Keratinocyte (primary cell): ENCODE results near the gene DIABLO. TPM values are rescaled to one million over a fixed set of nuclear protein-coding genes. Genes with fewer than 3 reads are reported as not detected.

ENCODE experiments used
- DNase-seq: peaks from one replicate; pipeline ENCODE4 v3.0.0-alpha.2; 2011; ENCODE audit warnings: low read depth, missing footprints, low spot score
- FAIRE-seq: peaks from 2 replicates; lab custom pipeline; 2011; peaks lifted over from hg19 to GRCh38; lab: Jason Lieb, UNC
- H2AFZ ChIP-seq: 2 replicates; pipeline ENCODE4 v1.6.0; 2012; ENCODE audit warnings: low read length, control low read depth, inconsistent platforms; ENCODE audit not compliant: control insufficient read depth
- H3K27ac ChIP-seq: 2 replicates; pipeline ENCODE4 v1.5.1; 2011; ENCODE audit warnings: low read length; ENCODE audit not compliant: control insufficient read depth, insufficient read depth
- H3K27me3 ChIP-seq: 3 replicates; pipeline ENCODE4 v1.6.0; 2011; ENCODE audit warnings: low read length; ENCODE audit not compliant: control insufficient read depth, insufficient read depth; ENCODE audit errors: extremely low read depth
- H3K36me3 ChIP-seq, 2 experiments: 2 replicates in 1 of 2; 3 replicates in 1 of 2; pipeline ENCODE4 v1.5.1; 2011; ENCODE audit warnings: low read length in 2 of 2, mild to moderate bottlenecking in 1 of 2; ENCODE audit not compliant: control insufficient read depth in 2 of 2, insufficient read depth in 2 of 2; ENCODE audit errors: extremely low read depth in 1 of 2
- H3K4me1 ChIP-seq: 3 replicates; pipeline ENCODE4 v1.5.1; 2011; ENCODE audit warnings: low read length; ENCODE audit not compliant: control insufficient read depth, insufficient read depth; ENCODE audit errors: extremely low read depth
- H3K4me2 ChIP-seq: 3 replicates; pipeline ENCODE4 v1.6.0; 2011; ENCODE audit warnings: low read depth, low read length; ENCODE audit not compliant: control insufficient read depth, insufficient read depth; ENCODE audit errors: extremely low read depth
- H3K4me3 ChIP-seq, 3 experiments: fragments of 200-600 bp in 1 of 3; sonication (generic) in 1 of 3; 2 replicates in 2 of 3; 3 replicates in 1 of 3; pipeline ENCODE4 v1.5.1; 2011 to 2016; ENCODE audit warnings: low read length in 3 of 3, mild to moderate bottlenecking in 3 of 3, control low read depth in 2 of 3, inconsistent platforms in 1 of 3, low read depth in 1 of 3, mixed read lengths in 1 of 3, mixed run types in 1 of 3, moderate library complexity in 1 of 3; ENCODE audit not compliant: control insufficient read depth in 2 of 3, insufficient read depth in 2 of 3; ENCODE audit errors: extremely low read depth in 1 of 3
- H3K79me2 ChIP-seq: 2 replicates; pipeline ENCODE4 v1.6.0; 2012; ENCODE audit warnings: low read length; ENCODE audit not compliant: control insufficient read depth, insufficient read depth
- H3K9ac ChIP-seq: 3 replicates; pipeline ENCODE4 v1.6.0; 2011; ENCODE audit warnings: low read length; ENCODE audit not compliant: control insufficient read depth, insufficient read depth; ENCODE audit errors: extremely low read depth
- H3K9me1 ChIP-seq: 3 replicates; pipeline ENCODE4 v1.6.0; 2011; ENCODE audit warnings: low read length; ENCODE audit not compliant: control insufficient read depth, insufficient read depth; ENCODE audit errors: extremely low read depth
- H3K9me3 ChIP-seq: 2 replicates; pipeline ENCODE4 v1.5.1; 2012; ENCODE audit warnings: low read depth, low read length; ENCODE audit not compliant: control insufficient read depth
- H4K20me1 ChIP-seq: 3 replicates; pipeline ENCODE4 v1.6.0; 2011; ENCODE audit warnings: low read length; ENCODE audit not compliant: control insufficient read depth, insufficient read depth; ENCODE audit errors: extremely low read depth
- EZH2 ChIP-seq: IDR thresholded peaks from one replicate; pipeline ENCODE4 v1.6.1; 2012; ENCODE audit warnings: inconsistent platforms, mild to moderate bottlenecking, low read length, moderate library complexity
- dilution Hi-C: fragments of 300-500 bp; cut with MboI; formaldehyde crosslinking; loops from one replicate; pipeline ENCODE4 v1.7.0; 2020; ENCODE audit warnings: low sequenced_read_pairs; ENCODE audit not compliant: extremely low pct_ligation_motif_present
- polyA plus RNA-seq, 5 experiments: library from polyadenylated mRNA; depleted of rRNA in 3 of 5; stranded (reverse) in 3 of 5; stranded (forward) in 1 of 5; unstranded in 1 of 5; fragments of >200 nt; gene quantifications; 1 replicate in 1 of 5; 2 replicates in 3 of 5; 3 replicates in 1 of 5; pipeline versions ENCODE4 v1.2.1 to v1.2.3, GENCODE V29; 2011 to 2012; ENCODE audit warnings: missing spikeins in 2 of 5, low read depth in 1 of 5, low replicate concordance in 1 of 5
- TF ChIP-seq, protein P1 (sequence below), 3 experiments: IDR thresholded peaks in 1 of 3; conservative IDR thresholded peaks in 1 of 3; optimal IDR thresholded peaks in 1 of 3; 2 replicates in 2 of 3; 3 replicates in 1 of 3; pipeline versions ENCODE3 to v1.5.1; 2011; ENCODE audit warnings: low read length in 3 of 3, mild to moderate bottlenecking in 3 of 3, moderate library complexity in 2 of 3, control low read depth in 1 of 3, inconsistent platforms in 1 of 3; ENCODE audit not compliant: insufficient read depth in 2 of 3; ENCODE audit errors: extremely low read depth in 1 of 3

The DIABLO gene
- polyA plus RNA-seq, 1 donor (not counting 4 experiments of a cell fraction or from before 2014, with no cell fraction given): 41.6 TPM

DNA sequence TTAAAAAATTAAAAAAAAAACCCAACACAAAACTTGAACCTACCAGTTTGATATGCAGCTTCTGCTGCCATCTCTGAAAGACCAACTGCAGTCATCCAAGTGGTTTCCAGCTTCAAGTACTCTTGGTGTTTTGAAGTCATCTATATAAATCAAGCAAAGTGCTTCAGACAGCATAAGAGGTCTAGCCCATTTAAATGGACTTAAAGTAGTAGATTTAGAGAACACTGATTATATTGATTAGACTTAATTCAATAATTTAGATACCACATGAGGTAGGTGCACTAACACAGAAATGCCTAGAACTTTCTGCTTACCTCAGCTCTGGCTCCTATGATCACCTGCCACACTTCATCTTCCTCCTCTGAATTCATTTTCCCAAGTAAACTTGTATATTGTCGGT, 9.4 kb downstream of the DIABLO start:
- Histone ChIP-seq H3K9ac (no peak overlapping the region), H3K36me3 (peaks cover 26% of the 10 kb centered on the region in 2 experiments), H3K4me1 (no peaks in the 10 kb centered on the region), H3K4me2 (no peak overlapping the region), H4K20me1 (no peaks in the 10 kb centered on the region), H2AFZ (no peak overlapping the region), H3K79me2 (peaks cover 17% of the 10 kb centered on the region), H3K9me1 (no peaks in the 10 kb centered on the region), H3K4me3 (no peak overlapping the region), H3K9me3 (no peaks in the 10 kb centered on the region), H3K27ac (no peak overlapping the region), H3K27me3 (no peaks in the 10 kb centered on the region)
- TF ChIP-seq, protein P1, sequence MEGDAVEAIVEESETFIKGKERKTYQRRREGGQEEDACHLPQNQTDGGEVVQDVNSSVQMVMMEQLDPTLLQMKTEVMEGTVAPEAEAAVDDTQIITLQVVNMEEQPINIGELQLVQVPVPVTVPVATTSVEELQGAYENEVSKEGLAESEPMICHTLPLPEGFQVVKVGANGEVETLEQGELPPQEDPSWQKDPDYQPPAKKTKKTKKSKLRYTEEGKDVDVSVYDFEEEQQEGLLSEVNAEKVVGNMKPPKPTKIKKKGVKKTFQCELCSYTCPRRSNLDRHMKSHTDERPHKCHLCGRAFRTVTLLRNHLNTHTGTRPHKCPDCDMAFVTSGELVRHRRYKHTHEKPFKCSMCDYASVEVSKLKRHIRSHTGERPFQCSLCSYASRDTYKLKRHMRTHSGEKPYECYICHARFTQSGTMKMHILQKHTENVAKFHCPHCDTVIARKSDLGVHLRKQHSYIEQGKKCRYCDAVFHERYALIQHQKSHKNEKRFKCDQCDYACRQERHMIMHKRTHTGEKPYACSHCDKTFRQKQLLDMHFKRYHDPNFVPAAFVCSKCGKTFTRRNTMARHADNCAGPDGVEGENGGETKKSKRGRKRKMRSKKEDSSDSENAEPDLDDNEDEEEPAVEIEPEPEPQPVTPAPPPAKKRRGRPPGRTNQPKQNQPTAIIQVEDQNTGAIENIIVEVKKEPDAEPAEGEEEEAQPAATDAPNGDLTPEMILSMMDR (optimal IDR thresholded peaks at IDR 0.05 in 1 of 3, IDR thresholded peaks at IDR 0.05 in 1 of 3, conservative IDR thresholded peaks at IDR 0.05 in 1 of 3; ENCODE audit: extremely low read depth in 1 of 3, insufficient read depth in 2 of 3, low read length in 3 of 3): no peak
- TF ChIP-seq EZH2: no peak
- FAIRE-seq (no peak), DNase-seq (no peak)
- dilution Hi-C loops: no loop called here

DNA sequence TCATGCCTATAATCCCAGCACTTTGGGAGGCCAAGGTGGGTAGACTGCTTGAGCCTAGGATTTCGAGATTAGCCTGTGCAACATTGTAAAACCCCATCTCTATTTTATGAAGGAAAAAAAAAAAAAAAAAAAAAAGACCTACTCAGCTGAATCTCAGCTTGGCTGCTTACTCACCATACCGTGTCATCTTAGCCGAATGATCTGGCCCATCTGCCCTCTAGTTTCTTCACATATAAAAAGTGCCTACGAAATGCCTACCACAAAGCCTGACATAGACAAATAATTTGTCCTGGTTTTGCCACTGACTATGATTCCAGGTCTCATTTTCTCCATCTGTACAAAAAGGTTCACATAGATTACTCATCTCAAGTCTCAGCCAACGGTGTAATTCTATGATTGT, 10.1 kb downstream of the DIABLO start:
- H3K4me3 ChIP-seq: no peak overlapping the region
- no peak overlapping the region for H3K9ac ChIP-seq
- no peak overlapping the region for H2AFZ ChIP-seq
- peaks cover 11% of the 10 kb centered on the region for H3K79me2 ChIP-seq
- dilution Hi-C loops: no loop called here
- no peaks in the 10 kb centered on the region for H3K9me1 ChIP-seq
- H3K4me2 ChIP-seq: no peak overlapping the region
- no peaks in the 10 kb centered on the region for H3K27me3 ChIP-seq
- no peaks in the 10 kb centered on the region for H3K4me1 ChIP-seq
- TF ChIP-seq, protein P1 (optimal IDR thresholded peaks at IDR 0.05 in 1 of 3, IDR thresholded peaks at IDR 0.05 in 1 of 3, conservative IDR thresholded peaks at IDR 0.05 in 1 of 3; ENCODE audit: extremely low read depth in 1 of 3, insufficient read depth in 2 of 3, low read length in 3 of 3): no peak
- TF ChIP-seq EZH2: no peak
- no peak for DNase-seq
- H4K20me1 ChIP-seq: no peaks in the 10 kb centered on the region
- H3K27ac ChIP-seq: no peak overlapping the region
- peaks cover 22 to 31% of the 10 kb centered on the region in 2 experiments for H3K36me3 ChIP-seq
- no peaks in the 10 kb centered on the region for H3K9me3 ChIP-seq
- no peak for FAIRE-seq
